ENCODE results near the gene BTNL9.

DNA sequence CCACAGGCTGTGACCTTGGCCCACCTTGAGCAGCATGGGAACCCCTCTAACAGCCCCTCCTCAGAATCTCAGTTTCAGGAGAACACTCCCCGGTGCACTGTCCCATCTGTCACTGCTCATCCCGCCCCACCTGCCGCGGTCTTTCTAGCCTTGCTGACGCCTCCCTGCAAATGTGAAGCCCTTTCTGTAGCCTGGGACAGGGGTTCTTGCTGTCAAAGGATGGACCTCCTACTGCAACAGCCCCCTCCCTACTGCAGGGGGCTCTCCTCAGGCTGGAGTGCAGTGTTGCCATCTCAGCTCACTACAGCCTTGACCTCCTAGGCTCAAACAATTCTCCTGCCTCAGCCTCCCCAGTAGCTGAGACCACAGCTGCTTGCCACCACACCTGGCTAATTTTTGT lies 70.9 kb downstream of the BTNL9 start:
- TF ChIP-seq, protein P1, sequence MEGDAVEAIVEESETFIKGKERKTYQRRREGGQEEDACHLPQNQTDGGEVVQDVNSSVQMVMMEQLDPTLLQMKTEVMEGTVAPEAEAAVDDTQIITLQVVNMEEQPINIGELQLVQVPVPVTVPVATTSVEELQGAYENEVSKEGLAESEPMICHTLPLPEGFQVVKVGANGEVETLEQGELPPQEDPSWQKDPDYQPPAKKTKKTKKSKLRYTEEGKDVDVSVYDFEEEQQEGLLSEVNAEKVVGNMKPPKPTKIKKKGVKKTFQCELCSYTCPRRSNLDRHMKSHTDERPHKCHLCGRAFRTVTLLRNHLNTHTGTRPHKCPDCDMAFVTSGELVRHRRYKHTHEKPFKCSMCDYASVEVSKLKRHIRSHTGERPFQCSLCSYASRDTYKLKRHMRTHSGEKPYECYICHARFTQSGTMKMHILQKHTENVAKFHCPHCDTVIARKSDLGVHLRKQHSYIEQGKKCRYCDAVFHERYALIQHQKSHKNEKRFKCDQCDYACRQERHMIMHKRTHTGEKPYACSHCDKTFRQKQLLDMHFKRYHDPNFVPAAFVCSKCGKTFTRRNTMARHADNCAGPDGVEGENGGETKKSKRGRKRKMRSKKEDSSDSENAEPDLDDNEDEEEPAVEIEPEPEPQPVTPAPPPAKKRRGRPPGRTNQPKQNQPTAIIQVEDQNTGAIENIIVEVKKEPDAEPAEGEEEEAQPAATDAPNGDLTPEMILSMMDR (IDR thresholded peaks at IDR 0.05): no peak
- TF ChIP-seq POLR2A (IDR thresholded peaks at IDR 0.05): no peak
